Caco-2 (cell line): ENCODE measurements around the gene UNC45A. TPM values are rescaled to one million over a fixed set of nuclear protein-coding genes. Genes with fewer than 3 reads are reported as not detected.

Experiments used
- BruUV-seq: library from RNA; stranded (reverse); fragments of 400-500 nt; replicated peaks from 2 replicates; lab custom pipeline; 2021; lab: Mats Ljungman, UMichigan
- CTCF ChIA-PET: fragments of 300-600 bp; sonication (Branson Sonifier 250); formaldehyde crosslinking; loops from one replicate; lab custom pipeline; 2022; ENCODE audit warnings: antibody characterized with exemption; lab: Charles Lee
- POLR2A ChIA-PET: fragments of 300-600 bp; sonication (Branson Sonifier 250); formaldehyde crosslinking; loops from one replicate; lab custom pipeline; 2022; ENCODE audit warnings: antibody characterized with exemption; lab: Charles Lee
- DNase-seq, 2 experiments: peaks; one replicate each; pipeline versions ENCODE4 v3.0.0 to v3.0.0-alpha.2; 2020 to 2022
- H3K27me3 ChIP-seq: replicated peaks from 2 replicates; pipeline ENCODE4 v1.6.0; 2011; ENCODE audit warnings: low read length; ENCODE audit not compliant: control insufficient read depth, insufficient read depth
- H3K36me3 ChIP-seq: 2 replicates; pipeline ENCODE4 v1.5.1; 2011; ENCODE audit warnings: low read length; ENCODE audit not compliant: control insufficient read depth, insufficient read depth
- H3K4me1 ChIP-seq: fragments of 250-450 bp; sonication (Bioruptor Pico); 2 replicates; pipeline ENCODE4 v1.5.1; 2020; ENCODE audit warnings: mild to moderate bottlenecking
- H3K4me3 ChIP-seq: 2 replicates; pipeline ENCODE4 v1.5.1; 2011; ENCODE audit warnings: low read depth, mild to moderate bottlenecking, control low read depth, low read length
- H3K9me3 ChIP-seq: fragments of 250-450 bp; sonication (Bioruptor Pico); 2 replicates; pipeline ENCODE4 v1.5.1; 2020; ENCODE audit warnings: mild to moderate bottlenecking, moderate library complexity
- H3K27ac Mint-ChIP-seq: one replicate; pipeline ENCODE4 v1.8.0; 2022; ENCODE audit warnings: mixed read lengths; ENCODE audit not compliant: unreplicated experiment
- H3K27me3 Mint-ChIP-seq: one replicate; pipeline ENCODE4 v1.8.0; 2022; ENCODE audit warnings: mixed read lengths; ENCODE audit not compliant: insufficient read depth, unreplicated experiment
- H3K36me3 Mint-ChIP-seq: one replicate; pipeline ENCODE4 v1.8.0; 2022; ENCODE audit warnings: mild to moderate bottlenecking, mixed read lengths; ENCODE audit not compliant: insufficient read depth, unreplicated experiment
- H3K4me1 Mint-ChIP-seq: one replicate; pipeline ENCODE4 v1.8.0; 2022; ENCODE audit warnings: low read depth, mixed read lengths; ENCODE audit not compliant: unreplicated experiment
- H3K4me3 Mint-ChIP-seq: one replicate; pipeline ENCODE4 v1.8.0; 2022; ENCODE audit warnings: mild to moderate bottlenecking, moderate library complexity, mixed read lengths; ENCODE audit not compliant: unreplicated experiment
- H3K9me3 Mint-ChIP-seq: one replicate; pipeline ENCODE4 v1.8.0; 2022; ENCODE audit warnings: mixed read lengths; ENCODE audit not compliant: unreplicated experiment
- intact Hi-C: fragments of 100-400 bp; cut with micrococcal nuclease; formaldehyde crosslinking; loops from one replicate; pipeline ENCODE4 v1.10.0; 2022; ENCODE audit not compliant: unreplicated experiment
- total RNA-seq: library from RNA; stranded (reverse); gene quantifications from 2 replicates; pipeline ENCODE4 v1.2.3, GENCODE V29; 2022
- TF ChIP-seq, protein P1 (sequence below), 2 experiments: fragments of 200-600 bp in 1 of 2; IDR thresholded peaks; 1 replicate in 1 of 2; 2 replicates in 1 of 2; pipeline versions ENCODE4 v1.5.1 to v1.8.0; 2011 to 2022; ENCODE audit warnings: antibody characterized with exemption in 1 of 2, control low read depth in 1 of 2, inconsistent platforms in 1 of 2, low read depth in 1 of 2, low read length in 1 of 2, mild to moderate bottlenecking in 1 of 2, moderate library complexity in 1 of 2; ENCODE audit not compliant: insufficient read depth in 1 of 2, severe bottlenecking in 1 of 2, unreplicated experiment in 1 of 2

Gene UNC45A
- total RNA-seq, 1 experiment from 2014 or later, result 62.6 TPM

- H3K27me3 Mint-ChIP-seq, result peaks cover 2% of the 10 kb centered on the region
These were observed 32.8 kb upstream of the UNC45A start for GRCh38 chr15:90902040-90902839.

GRCh38 chr15:90902840-90903732 lies 32.0 kb upstream of the UNC45A start, which contains the start of gene MAN2A2:
Gene MAN2A2 (plus strand): TSS chr15:90903302. CDS start chr15:90904208, 906 bp downstream.
- Histone ChIP-seq H3K4me3 (peak within 1 kb of the TSS; percentile 51), H3K27me3 (no peaks in the 10 kb centered on the region), H3K4me1 (0 out of 2 replicates have a peak, but pooled peaks cover 7% of the 10 kb centered on the region), H3K36me3 (no peaks in the 10 kb centered on the region; the same call in 1 of the 2 replicates), H3K9me3 (no peaks in the 10 kb centered on the region)
- H3K4me1 Mint-ChIP-seq, result no peaks in the 10 kb centered on the region
- peaks cover 2% of the 10 kb centered on the region for H3K27me3 Mint-ChIP-seq
- BruUV-seq, result no TSS peak
- peak within 1 kb of the TSS; percentile 76 for H3K27ac Mint-ChIP-seq
- TF ChIP-seq, protein P1, sequence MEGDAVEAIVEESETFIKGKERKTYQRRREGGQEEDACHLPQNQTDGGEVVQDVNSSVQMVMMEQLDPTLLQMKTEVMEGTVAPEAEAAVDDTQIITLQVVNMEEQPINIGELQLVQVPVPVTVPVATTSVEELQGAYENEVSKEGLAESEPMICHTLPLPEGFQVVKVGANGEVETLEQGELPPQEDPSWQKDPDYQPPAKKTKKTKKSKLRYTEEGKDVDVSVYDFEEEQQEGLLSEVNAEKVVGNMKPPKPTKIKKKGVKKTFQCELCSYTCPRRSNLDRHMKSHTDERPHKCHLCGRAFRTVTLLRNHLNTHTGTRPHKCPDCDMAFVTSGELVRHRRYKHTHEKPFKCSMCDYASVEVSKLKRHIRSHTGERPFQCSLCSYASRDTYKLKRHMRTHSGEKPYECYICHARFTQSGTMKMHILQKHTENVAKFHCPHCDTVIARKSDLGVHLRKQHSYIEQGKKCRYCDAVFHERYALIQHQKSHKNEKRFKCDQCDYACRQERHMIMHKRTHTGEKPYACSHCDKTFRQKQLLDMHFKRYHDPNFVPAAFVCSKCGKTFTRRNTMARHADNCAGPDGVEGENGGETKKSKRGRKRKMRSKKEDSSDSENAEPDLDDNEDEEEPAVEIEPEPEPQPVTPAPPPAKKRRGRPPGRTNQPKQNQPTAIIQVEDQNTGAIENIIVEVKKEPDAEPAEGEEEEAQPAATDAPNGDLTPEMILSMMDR (IDR thresholded peaks at IDR 0.05; ENCODE audit: insufficient read depth in 1 of 2, low read depth in 1 of 2, low read length in 1 of 2, severe bottlenecking in 1 of 2, unreplicated experiment in 1 of 2), result no peak
- ChIA-PET POLR2A (interaction anchor here (0.5 to 1.7 kb wide), 6 partner anchors 26 to 1736 kb away, joined by 3 to 7 read pairs (median 4); partner anchors contain the start of genes BLM, HDDC3 and UNC45A), CTCF (interaction anchor here (0.5 to 6.0 kb wide), 13 partner anchors 23 to 610 kb away, joined by 3 to 53 read pairs (median 5); partner anchors contain the start of genes HDDC3 and UNC45A)
- intact Hi-C loops, result loop anchor here (1.0 to 5.0 kb wide), 2 partner anchors 31 to 369 kb away; no protein-coding TSS in a partner anchor
- H3K4me3 Mint-ChIP-seq, result peak within 1 kb of the TSS; percentile 89
- DNase-seq, result peak; percentile 59 to 64
- H3K36me3 Mint-ChIP-seq, result peaks cover 11% of the 10 kb centered on the region
- H3K9me3 Mint-ChIP-seq, result no peaks in the 10 kb centered on the region

More at GRCh38 chr15:90902040-90902839, 32.8 kb upstream of the UNC45A start:
- POLR2A ChIA-PET, result interaction anchor here (0.5 to 1.7 kb wide), 8 partner anchors 27 to 1735 kb away, joined by 3 to 7 read pairs (median 5); partner anchors contain the start of genes BLM, HDDC3, RCCD1 and UNC45A
- no peaks in the 10 kb centered on the region for H3K36me3 ChIP-seq
- H3K9me3 Mint-ChIP-seq, result no peaks in the 10 kb centered on the region
- DNase-seq, result peak; percentile 74 to 83
- no peaks in the 10 kb centered on the region for H3K4me1 Mint-ChIP-seq
- peak overlapping the region; percentile 51 for H3K4me3 ChIP-seq
- intact Hi-C loops, result loop anchor here (1.0 to 5.0 kb wide), 2 partner anchors 32 to 370 kb away; no protein-coding TSS in a partner anchor
- 0 out of 2 replicates have a peak, but pooled peaks cover 7% of the 10 kb centered on the region for H3K4me1 ChIP-seq
- H3K27ac Mint-ChIP-seq, result peak overlapping the region; percentile 67
- BruUV-seq, result no TSS peak
- H3K27me3 ChIP-seq, result no peaks in the 10 kb centered on the region
- peaks cover 11% of the 10 kb centered on the region for H3K36me3 Mint-ChIP-seq
- CTCF ChIA-PET, result interaction anchor here (0.5 to 6.0 kb wide), 10 partner anchors 27 to 609 kb away, joined by 3 to 53 read pairs (median 5); partner anchors contain the start of genes HDDC3 and UNC45A
- TF ChIP-seq, protein P1 (IDR thresholded peaks at IDR 0.05; ENCODE audit: insufficient read depth in 1 of 2, low read depth in 1 of 2, low read length in 1 of 2, severe bottlenecking in 1 of 2, unreplicated experiment in 1 of 2), result peak; percentile 67 to 89
- H3K4me3 Mint-ChIP-seq, result peak overlapping the region; percentile 89
- H3K9me3 ChIP-seq, result no peaks in the 10 kb centered on the region
